ENCODE results near the gene ZBTB44.

Gene ZBTB44

DNA sequence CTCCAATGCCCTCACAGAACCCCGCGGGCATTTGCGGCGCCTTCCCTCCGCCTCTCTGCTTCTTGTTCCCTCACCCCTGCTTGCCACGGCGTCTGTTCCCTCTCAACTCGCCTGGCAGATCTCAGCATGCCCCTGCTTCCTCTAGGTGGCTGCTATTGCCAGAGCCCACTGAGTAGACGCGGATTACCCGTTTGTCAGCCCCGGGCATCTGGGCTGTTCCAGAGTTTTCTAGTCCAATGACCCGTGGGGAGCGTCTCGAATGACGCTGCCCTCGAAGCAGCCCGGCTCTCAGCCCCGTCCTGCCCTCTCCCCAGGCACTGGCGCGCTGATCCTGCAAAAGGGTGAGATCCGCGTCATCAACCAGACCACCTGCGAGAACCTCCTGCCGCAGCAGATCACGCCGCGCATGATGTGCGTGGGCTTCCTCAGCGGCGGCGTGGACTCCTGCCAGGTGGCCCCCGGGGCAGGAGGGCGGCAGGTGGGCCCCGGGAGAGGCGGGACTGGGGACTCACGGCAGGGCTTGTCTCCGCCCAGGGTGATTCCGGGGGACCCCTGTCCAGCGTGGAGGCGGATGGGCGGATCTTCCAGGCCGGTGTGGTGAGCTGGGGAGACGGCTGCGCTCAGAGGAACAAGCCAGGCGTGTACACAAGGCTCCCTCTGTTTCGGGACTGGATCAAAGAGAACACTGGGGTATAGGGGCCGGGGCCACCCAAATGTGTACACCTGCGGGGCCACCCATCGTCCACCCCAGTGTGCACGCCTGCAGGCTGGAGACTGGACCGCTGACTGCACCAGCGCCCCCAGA lies 105.4 kb downstream of the ZBTB44 start:
- in situ Hi-C loops (cut with MboI; ENCODE audit: low sequenced_read_pairs, unreplicated experiment) = loop anchor here (25.0 kb wide), 1 partner anchor 653 kb away; no protein-coding TSS in a partner anchor

DNA sequence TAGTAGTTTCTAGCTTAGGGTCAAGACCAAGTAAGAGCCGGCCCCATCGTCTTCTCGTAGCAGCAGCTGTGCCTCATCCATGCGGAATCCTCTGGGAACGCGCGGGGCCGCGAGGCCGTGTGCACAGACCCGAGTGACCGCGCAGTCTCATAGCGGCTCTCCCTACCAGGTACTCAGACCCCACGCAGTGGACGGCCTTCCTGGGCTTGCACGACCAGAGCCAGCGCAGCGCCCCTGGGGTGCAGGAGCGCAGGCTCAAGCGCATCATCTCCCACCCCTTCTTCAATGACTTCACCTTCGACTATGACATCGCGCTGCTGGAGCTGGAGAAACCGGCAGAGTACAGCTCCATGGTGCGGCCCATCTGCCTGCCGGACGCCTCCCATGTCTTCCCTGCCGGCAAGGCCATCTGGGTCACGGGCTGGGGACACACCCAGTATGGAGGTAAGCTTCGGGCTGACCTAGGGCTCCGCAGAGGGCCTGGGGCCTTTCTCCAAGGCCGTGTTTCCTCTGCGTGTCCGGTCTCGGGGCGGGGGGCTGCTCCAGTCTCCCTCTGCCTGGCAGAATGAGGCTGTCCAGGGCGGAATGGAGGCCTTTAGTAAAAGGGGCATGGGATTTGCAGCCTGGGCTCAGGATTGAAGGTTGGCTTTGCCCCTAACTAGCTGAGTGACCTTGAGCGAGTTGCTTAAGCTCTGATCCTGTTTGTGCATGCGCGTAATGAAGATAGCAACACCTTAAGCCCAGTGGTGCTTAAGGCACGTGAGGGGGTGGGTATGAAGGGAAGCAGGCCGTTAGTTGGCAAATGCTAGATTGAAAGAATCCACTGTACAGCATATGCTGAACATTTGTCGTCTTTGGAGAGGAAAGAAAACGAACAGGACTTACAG lies 106.2 kb downstream of the ZBTB44 start:
- in situ Hi-C loops (cut with MboI; ENCODE audit: low sequenced_read_pairs, unreplicated experiment) = loop anchor here (25.0 kb wide), 1 partner anchor 654 kb away; no protein-coding TSS in a partner anchor
- DNase-seq (ENCODE audit: low spot score) = no peak
- TF ChIP-seq, protein P1, sequence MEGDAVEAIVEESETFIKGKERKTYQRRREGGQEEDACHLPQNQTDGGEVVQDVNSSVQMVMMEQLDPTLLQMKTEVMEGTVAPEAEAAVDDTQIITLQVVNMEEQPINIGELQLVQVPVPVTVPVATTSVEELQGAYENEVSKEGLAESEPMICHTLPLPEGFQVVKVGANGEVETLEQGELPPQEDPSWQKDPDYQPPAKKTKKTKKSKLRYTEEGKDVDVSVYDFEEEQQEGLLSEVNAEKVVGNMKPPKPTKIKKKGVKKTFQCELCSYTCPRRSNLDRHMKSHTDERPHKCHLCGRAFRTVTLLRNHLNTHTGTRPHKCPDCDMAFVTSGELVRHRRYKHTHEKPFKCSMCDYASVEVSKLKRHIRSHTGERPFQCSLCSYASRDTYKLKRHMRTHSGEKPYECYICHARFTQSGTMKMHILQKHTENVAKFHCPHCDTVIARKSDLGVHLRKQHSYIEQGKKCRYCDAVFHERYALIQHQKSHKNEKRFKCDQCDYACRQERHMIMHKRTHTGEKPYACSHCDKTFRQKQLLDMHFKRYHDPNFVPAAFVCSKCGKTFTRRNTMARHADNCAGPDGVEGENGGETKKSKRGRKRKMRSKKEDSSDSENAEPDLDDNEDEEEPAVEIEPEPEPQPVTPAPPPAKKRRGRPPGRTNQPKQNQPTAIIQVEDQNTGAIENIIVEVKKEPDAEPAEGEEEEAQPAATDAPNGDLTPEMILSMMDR (IDR thresholded peaks at IDR 0.05; ENCODE audit: borderline replicate concordance, control extremely low read depth, extremely low read depth, insufficient read depth, missing control alignments) = no peak

More for the DNA sequence above, 105.4 kb downstream of the ZBTB44 start:
- DNase-seq (ENCODE audit: low spot score) = peak; percentile 21
- TF ChIP-seq, protein P1 (IDR thresholded peaks at IDR 0.05; ENCODE audit: borderline replicate concordance, control extremely low read depth, extremely low read depth, insufficient read depth, missing control alignments) = no peak

DNA sequence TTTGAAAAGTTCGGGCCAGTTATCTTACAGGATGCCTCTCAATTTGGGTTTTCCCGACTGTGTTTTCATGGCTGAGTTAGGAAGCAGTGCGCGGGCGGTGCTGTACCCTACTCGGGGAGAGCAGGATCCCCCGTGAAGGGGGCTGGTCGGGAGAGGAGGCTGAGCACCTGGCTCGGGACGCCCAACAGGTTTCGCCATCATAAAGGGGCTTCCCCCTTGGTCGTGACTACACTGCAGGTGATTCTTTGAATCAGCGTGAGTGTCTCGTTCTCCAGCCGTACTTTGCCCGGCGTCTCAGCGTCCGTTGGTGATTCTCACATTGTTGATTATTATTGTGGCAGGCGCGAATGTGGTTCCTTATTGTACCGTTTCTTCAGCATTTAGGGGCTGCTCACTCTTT lies 108.6 kb downstream of the ZBTB44 start:
- in situ Hi-C loops (cut with MboI; ENCODE audit: low sequenced_read_pairs, unreplicated experiment) = loop anchor here (25.0 kb wide), 1 partner anchor 656 kb away; no protein-coding TSS in a partner anchor
- TF ChIP-seq, protein P1 (IDR thresholded peaks at IDR 0.05; ENCODE audit: borderline replicate concordance, control extremely low read depth, extremely low read depth, insufficient read depth, missing control alignments) = no peak
- DNase-seq (ENCODE audit: low spot score) = no peak

DNA sequence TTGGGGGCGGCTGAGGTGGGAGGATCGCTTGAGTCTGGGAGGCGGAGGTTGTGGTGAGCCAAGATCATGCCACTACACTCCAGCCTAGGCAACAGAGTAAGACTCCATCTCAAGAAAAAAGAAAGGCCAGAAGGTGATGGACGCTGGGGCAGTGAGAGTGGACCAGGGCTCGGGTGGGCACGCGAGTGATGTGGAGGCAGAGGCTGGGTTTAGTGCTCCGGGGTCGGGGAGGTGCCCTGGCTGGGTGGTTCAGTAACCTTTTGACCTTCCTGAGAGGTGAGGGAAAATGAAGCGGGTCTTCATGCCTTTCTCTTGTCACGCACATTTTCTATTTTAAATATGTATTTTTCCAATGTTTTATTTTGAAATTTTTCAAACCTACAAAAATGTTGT lies 110.0 kb downstream of the ZBTB44 start:
- no peak for DNase-seq (ENCODE audit: low spot score)
- in situ Hi-C loops (cut with MboI; ENCODE audit: low sequenced_read_pairs, unreplicated experiment) = loop anchor here (25.0 kb wide), 1 partner anchor 658 kb away; no protein-coding TSS in a partner anchor
- TF ChIP-seq, protein P1 (IDR thresholded peaks at IDR 0.05; ENCODE audit: borderline replicate concordance, control extremely low read depth, extremely low read depth, insufficient read depth, missing control alignments) = no peak

DNA sequence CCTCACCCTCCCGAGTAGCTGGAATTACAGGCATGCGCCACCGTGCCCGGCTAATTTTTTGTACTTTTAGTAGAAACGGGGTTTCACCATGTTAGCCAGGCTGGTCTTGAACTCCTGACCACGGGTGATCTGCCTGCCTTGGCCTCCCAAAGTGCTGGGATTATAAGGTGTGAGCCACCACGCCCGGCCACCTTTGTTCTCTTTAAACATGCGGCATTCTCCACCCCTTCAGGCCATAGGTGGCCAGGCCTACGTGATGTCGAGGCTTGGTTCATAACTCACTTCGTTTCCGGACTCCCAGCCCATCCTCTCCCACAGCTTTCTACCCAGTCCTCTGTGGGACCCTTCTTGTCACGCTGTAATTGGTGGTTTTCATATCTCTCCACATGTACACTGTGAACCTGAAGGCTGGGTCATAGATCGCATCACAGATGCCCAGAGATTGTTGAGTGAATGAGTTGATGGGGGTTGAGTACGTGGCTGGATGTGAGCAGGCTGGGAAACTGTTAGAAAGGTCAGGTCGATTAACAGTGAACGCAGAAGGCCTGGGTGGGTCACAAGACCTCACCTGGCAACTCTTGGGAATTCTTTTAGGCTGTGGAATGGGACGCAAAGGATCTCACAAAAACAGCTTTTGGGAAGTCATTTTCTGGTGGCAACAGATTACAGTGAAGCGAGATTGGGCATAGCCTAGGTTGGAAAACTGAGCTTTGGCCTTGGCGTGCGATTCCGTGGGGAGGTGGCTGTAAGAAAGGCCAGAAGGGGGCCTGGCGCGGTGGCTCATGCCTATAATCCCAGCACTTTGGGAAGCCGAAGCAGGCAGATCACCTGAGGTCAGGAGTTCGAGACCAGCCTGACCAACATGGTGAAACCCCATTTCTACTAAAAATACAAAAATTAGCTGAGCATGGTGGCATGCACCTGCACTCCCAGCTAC lies 110.7 kb downstream of the ZBTB44 start:
- DNase-seq (ENCODE audit: low spot score) = no peak
- in situ Hi-C loops (cut with MboI; ENCODE audit: low sequenced_read_pairs, unreplicated experiment) = loop anchor here (25.0 kb wide), 1 partner anchor 658 kb away; no protein-coding TSS in a partner anchor
- TF ChIP-seq, protein P1 (IDR thresholded peaks at IDR 0.05; ENCODE audit: borderline replicate concordance, control extremely low read depth, extremely low read depth, insufficient read depth, missing control alignments) = no peak

Data from GM13976 (cell line).